Measurements from ENCODE around the gene LAMP1. TPM values are rescaled to one million over a fixed set of nuclear protein-coding genes. Genes with fewer than 3 reads are reported as not detected.

LAMP1 gene
- total RNA-seq, 4 donors from 2014 or later = 99.7 to 168 (median 133) TPM

GRCh38 chr13:113322043-113322461, 25.0 kb downstream of the LAMP1 start:
- H3K4me1 ChIP-seq = peaks cover 0 to 5% (median 0%) of the 10 kb centered on the region in 4 donors
- no peaks in the 10 kb centered on the region for H3K27me3 ChIP-seq
- DNase-seq (ENCODE audit: extremely low spot score) = no peak
- no peak overlapping the region for H3K27ac ChIP-seq (replicated peaks in 1 of 4)
- WGBS = 80% methylated on average over 3 of the region's 17 CpGs
- intact Hi-C loops (cut with DNase I) = no loop called here
- no peaks in the 10 kb centered on the region for H3K9me3 ChIP-seq
- peaks cover 47 to 90% (median 80%) of the 10 kb centered on the region in 4 donors for H3K36me3 ChIP-seq
- TF ChIP-seq POLR2AphosphoS5 (IDR thresholded peaks at IDR 0.05) (no peak), EP300 (IDR thresholded peaks at IDR 0.05) (no peak), CTCF (IDR thresholded peaks at IDR 0.05) (no peak), POLR2A (IDR thresholded peaks at IDR 0.05; ENCODE audit: low read depth) (no peak)
- H3K4me3 ChIP-seq = no peak overlapping the region

- TF ChIP-seq POLR2AphosphoS5 (IDR thresholded peaks at IDR 0.05) (no peak), EP300 (IDR thresholded peaks at IDR 0.05) (no peak), CTCF (IDR thresholded peaks at IDR 0.05) (no peak), POLR2A (IDR thresholded peaks at IDR 0.05; ENCODE audit: low read depth) (no peak)
- Histone ChIP-seq H3K4me3 (no peak overlapping the region), H3K27ac (replicated peaks in 1 of 4) (no peak overlapping the region), H3K9me3 (no peaks in the 10 kb centered on the region), H3K27me3 (no peaks in the 10 kb centered on the region), H3K36me3 (peaks cover 39 to 80% (median 69%) of the 10 kb centered on the region in 4 donors), H3K4me1 (peaks cover 0 to 5% (median 0%) of the 10 kb centered on the region in 4 donors)
- 95% methylated on average over 25 of the region's 25 CpGs for WGBS
- no peak for DNase-seq (ENCODE audit: extremely low spot score)
- intact Hi-C loops (cut with DNase I) = no loop called here
Observed at GRCh38 chr13:113322890-113323651, 26.0 kb downstream of the LAMP1 start.

- Histone ChIP-seq H3K4me1 (peaks cover 0 to 5% (median 0%) of the 10 kb centered on the region in 4 donors), H3K4me3 (no peak overlapping the region), H3K36me3 (peaks cover 39 to 72% (median 62%) of the 10 kb centered on the region in 4 donors), H3K27ac (replicated peaks in 1 of 4) (no peak overlapping the region), H3K9me3 (no peaks in the 10 kb centered on the region), H3K27me3 (no peaks in the 10 kb centered on the region)
- intact Hi-C loops (cut with DNase I) = no loop called here
- DNase-seq (ENCODE audit: extremely low spot score) = no peak
- 97% methylated on average over 7 of the region's 7 CpGs for WGBS
- TF ChIP-seq POLR2AphosphoS5 (IDR thresholded peaks at IDR 0.05) = no peak
Observed at GRCh38 chr13:113323869-113324268, 26.8 kb downstream of the LAMP1 start.

GRCh38 chr13:113324398-113324797, 27.4 kb downstream of the LAMP1 start:
- no peaks in the 10 kb centered on the region for H3K9me3 ChIP-seq
- H3K27ac ChIP-seq (replicated peaks in 1 of 4) = no peak overlapping the region
- no peak for DNase-seq (ENCODE audit: extremely low spot score)
- intact Hi-C loops (cut with DNase I) = no loop called here
- H3K27me3 ChIP-seq = no peaks in the 10 kb centered on the region
- WGBS = 76% methylated on average over 12 of the region's 12 CpGs
- H3K4me1 ChIP-seq = peaks cover 0 to 5% (median 0%) of the 10 kb centered on the region in 4 donors
- peaks cover 34 to 66% (median 57%) of the 10 kb centered on the region in 4 donors for H3K36me3 ChIP-seq
- TF ChIP-seq POLR2A (IDR thresholded peaks at IDR 0.05; ENCODE audit: low read depth) (no peak), EP300 (IDR thresholded peaks at IDR 0.05) (no peak), POLR2AphosphoS5 (IDR thresholded peaks at IDR 0.05) (no peak), CTCF (IDR thresholded peaks at IDR 0.05) (no peak)
- H3K4me3 ChIP-seq = no peak overlapping the region

- Histone ChIP-seq H3K27me3 (no peaks in the 10 kb centered on the region), H3K36me3 (peaks cover 20 to 53% (median 43%) of the 10 kb centered on the region in 4 donors), H3K4me3 (no peak overlapping the region), H3K27ac (replicated peaks in 1 of 4) (no peak overlapping the region), H3K9me3 (no peaks in the 10 kb centered on the region), H3K4me1 (no peaks in the 10 kb centered on the region)
- 84% methylated on average over 22 of the region's 23 CpGs for WGBS
- intact Hi-C loops (cut with DNase I) = no loop called here
- TF ChIP-seq CTCF (IDR thresholded peaks at IDR 0.05) (no peak), EP300 (IDR thresholded peaks at IDR 0.05) (no peak), POLR2A (IDR thresholded peaks at IDR 0.05; ENCODE audit: low read depth) (no peak), POLR2AphosphoS5 (IDR thresholded peaks at IDR 0.05) (no peak)
- DNase-seq (ENCODE audit: extremely low spot score) = no peak
Observed at GRCh38 chr13:113325779-113326178, 28.7 kb downstream of the LAMP1 start.
